Esophagus squamous epithelium (tissue), 4 donors: ENCODE measurements around the gene LSMEM2.

Experiments
- CTCF ChIP-seq, 6 experiments: fragments of 450-650 bp in 4 of 6; fragments of 200-600 bp in 2 of 6; sonication (generic) in 2 of 6; IDR thresholded peaks; one replicate each; pipeline ENCODE4 v1.5.1; 2016 to 2019; ENCODE audit warnings: antibody characterized with exemption in 6 of 6, mild to moderate bottlenecking in 4 of 6, moderate library complexity in 4 of 6
- POLR2A ChIP-seq, 4 donors: fragments of 450-650 bp; IDR thresholded peaks; one replicate each; pipeline ENCODE4 v1.6.1; 2017; ENCODE audit warnings: antibody characterized with exemption in 4 of 4, mild to moderate bottlenecking in 4 of 4, moderate library complexity in 3 of 4

- TF ChIP-seq CTCF (IDR thresholded peaks at IDR 0.05) (peak in 1 of 6 experiments; percentile 14), POLR2A (IDR thresholded peaks at IDR 0.05) (no peak)
Measured at GRCh38 chr3:50258979-50259378, 19.9 kb upstream of the LSMEM2 start.
